CMK (cell line): ENCODE measurements around the gene KCTD17.

Experiments used
- DNase-seq: peaks from one replicate; pipeline ENCODE4 v3.0.0-alpha.2; 2010; ENCODE audit warnings: low read depth

Gene KCTD17

GRCh38 chr22:37105990-37106389 lies 54.4 kb downstream of the KCTD17 start:
- DNase-seq, result no peak

- DNase-seq, result no peak
These were observed 56.5 kb downstream of the KCTD17 start for GRCh38 chr22:37107816-37108621.

- no peak for DNase-seq
These were observed 57.8 kb downstream of the KCTD17 start, which contains the start of gene TMPRSS6 for GRCh38 chr22:37109242-37109917. Gene TMPRSS6, minus strand, starts transcription at chr22:37109713. Its CDS starts 6,296 bp downstream, at chr22:37103417.

- DNase-seq, result no peak
These were observed 59.7 kb downstream of the KCTD17 start for GRCh38 chr22:37111156-37111717.

GRCh38 chr22:37112084-37112728 lies 60.7 kb downstream of the KCTD17 start:
- no peak for DNase-seq
